Measurements from ENCODE around the gene ADCY2.

The ADCY2 gene

DNA sequence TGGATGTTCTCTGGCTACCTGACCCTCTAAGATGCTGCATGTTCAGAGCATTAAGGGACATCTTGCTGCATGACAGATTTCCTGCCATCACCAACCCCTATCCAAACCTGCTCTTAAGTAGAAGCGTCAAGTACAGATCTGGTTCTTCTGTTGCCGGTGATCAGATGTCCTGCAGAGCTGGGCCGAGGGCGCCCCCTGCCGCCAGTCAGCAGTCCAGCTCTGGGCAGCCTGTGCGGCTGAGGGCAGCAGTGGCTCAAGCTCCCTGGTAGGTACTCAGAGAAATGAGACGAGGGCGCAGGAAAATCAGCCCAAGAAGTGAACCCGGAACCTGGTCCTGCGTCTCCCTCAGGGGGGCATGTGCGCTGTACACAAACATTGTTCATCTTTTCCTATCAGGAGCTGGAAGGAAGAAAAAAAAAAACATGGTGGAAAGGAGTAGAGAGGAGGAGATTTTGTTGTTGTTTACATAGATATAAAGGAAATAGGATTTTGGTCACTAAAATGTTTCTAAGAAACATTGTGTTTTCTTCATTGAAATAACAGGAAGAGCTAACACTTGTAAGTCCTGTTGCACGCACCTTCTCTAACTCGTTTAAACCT lies 359.2 kb downstream of the ADCY2 start:
- TF ChIP-seq, protein P1, sequence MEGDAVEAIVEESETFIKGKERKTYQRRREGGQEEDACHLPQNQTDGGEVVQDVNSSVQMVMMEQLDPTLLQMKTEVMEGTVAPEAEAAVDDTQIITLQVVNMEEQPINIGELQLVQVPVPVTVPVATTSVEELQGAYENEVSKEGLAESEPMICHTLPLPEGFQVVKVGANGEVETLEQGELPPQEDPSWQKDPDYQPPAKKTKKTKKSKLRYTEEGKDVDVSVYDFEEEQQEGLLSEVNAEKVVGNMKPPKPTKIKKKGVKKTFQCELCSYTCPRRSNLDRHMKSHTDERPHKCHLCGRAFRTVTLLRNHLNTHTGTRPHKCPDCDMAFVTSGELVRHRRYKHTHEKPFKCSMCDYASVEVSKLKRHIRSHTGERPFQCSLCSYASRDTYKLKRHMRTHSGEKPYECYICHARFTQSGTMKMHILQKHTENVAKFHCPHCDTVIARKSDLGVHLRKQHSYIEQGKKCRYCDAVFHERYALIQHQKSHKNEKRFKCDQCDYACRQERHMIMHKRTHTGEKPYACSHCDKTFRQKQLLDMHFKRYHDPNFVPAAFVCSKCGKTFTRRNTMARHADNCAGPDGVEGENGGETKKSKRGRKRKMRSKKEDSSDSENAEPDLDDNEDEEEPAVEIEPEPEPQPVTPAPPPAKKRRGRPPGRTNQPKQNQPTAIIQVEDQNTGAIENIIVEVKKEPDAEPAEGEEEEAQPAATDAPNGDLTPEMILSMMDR (IDR thresholded peaks at IDR 0.05) = peak; percentile 99

DNA sequence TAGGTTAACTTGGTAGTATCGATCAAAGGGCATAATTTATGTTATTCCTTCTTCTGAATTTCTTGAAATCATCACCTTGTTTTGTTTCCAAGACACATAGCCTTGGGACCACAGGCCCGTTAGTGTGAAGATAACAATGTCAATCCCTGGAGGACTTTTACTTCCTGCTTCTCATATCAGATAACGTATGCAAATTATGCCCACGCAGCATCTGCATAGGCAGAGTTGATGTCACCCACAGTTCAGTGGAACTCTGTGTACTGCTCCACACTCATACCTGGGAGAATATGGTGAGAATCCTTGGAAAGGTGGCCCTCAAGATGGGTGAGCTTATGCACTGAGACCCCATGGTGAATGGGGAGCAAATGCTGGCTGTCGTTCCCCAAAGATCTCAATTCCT lies 360.0 kb downstream of the ADCY2 start:
- TF ChIP-seq, protein P1 (IDR thresholded peaks at IDR 0.05) = no peak

DNA sequence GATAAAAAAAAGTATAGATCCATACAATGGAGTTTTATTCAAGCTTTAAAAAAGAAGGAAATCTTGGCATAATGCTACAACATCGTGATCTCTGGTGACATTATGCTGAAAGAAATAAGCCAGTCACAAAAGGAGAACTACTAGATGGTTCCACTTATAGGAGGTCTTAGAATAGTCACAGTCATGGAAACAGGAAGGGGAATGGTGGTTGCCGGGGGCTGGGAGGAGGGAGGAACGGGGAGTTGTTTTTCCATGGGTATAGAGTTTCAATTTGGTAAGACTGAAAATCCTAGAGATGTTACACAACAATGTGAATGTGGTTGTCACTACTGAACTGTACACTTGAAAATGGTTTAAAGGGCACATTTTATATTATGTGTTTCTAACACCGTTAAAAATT lies 360.5 kb downstream of the ADCY2 start:
- TF ChIP-seq, protein P1 (IDR thresholded peaks at IDR 0.05) = no peak

DNA sequence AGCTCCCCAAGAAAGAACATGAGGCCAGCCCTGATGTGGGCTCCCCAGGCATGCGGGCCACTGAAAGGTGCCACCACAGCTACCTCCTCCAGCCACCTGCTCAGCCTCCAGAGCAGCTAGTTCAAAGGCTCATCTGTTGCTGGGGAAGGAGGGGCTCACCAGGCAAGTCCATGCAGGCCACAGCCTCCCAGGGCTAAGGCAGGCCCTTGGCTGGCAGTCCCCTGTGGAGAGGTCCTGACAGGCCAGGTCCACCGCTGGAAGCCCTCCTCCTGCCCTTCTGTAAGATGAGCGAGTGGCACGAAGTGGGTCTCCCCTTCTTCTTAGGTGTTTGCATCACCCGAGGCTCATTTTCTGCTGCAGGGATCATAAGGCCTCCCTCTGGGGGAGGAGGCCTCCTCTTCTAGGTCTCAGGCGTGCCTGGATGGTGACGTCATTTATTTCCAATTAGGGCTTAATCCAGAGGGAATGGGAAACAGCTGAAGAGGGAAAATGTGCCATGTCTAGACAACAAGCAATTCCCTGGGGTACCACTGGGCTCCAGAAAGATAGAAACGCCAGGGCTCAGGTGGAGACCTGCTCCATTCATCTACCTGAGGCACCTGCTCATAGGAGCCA lies 363.4 kb downstream of the ADCY2 start:
- TF ChIP-seq, protein P1 (IDR thresholded peaks at IDR 0.05) = no peak

DNA sequence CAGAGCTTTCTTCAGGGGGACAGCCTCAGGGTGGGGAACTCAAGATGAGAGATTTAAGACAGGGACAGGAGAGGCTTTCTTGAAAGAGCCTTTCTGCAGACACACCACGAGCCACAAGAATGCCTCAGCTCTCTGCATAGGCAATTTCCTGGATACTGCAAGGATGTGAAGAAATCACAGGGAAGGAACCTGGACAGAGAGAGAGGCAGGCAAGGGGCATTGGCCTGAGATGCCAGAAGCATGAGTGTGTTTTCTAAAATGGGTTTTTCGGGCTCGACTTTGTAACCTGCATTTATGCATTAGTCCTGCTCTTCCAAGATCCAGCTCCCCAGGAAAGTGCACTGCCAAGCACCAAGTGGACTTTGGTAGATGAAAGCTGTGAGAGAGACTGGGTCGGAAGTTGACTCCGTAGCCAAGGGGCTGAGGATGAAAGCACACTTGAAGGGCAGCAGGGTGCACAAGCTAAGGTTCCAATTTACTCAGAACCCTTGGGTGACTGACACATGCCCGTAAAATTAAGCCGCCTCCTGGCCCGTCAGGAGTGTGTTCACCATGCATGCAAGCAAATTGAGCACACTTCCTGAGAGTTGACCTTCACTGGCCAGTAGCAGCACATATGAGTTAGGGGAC lies 364.1 kb downstream of the ADCY2 start:
- TF ChIP-seq, protein P1 (IDR thresholded peaks at IDR 0.05) = no peak

DNA sequence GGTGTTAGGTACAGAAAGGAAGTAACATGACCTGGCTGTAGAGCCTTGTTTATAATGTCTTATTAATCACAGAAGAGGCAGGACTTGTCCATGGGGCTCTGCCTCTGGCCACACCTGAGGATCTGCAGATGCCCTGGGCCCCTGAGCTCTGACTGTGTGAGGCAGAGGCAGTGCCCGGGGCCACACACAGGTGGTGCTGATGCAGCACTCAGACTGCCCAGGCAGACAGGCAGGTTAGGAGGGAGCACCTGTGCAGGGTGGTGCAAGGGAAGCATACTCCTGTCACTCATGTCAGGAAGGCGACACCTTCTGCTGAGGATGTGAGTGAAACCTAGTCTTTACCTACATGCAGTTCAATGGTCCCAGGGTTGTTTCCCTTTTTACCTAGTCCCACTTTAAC lies 366.3 kb downstream of the ADCY2 start:
- TF ChIP-seq, protein P1 (IDR thresholded peaks at IDR 0.05) = peak; percentile 42; the same call in 1 of the 2 replicates

DNA sequence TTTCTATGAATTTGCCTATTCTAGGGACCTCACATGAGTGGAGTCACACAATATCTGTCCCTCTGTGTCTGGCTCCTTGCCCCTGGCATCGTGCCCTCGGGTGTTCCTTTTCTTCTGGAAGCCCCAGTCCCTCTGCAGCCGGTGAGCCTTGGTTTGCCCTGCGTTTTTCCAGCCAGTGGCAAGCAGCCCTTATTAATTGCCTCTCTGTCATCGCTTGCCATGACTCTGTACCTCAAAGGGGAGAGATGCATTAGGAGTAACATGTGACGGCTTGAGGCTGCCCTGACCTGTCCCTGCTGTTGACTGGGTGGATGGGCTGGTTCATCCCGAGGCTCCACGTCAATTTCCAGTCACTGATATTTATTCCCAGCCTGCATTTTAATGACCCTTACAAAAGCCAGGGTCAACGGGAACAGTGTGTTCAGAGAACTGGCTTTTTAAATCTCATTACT lies 367.7 kb downstream of the ADCY2 start:
- TF ChIP-seq, protein P1 (IDR thresholded peaks at IDR 0.05) = no peak

Measured in LNCAP (cell line).